Duodenal mucosa (tissue), 2 donors: ENCODE measurements around the gene ZFP62.

Source experiments
- H3K27ac ChIP-seq: one replicate; pipeline ENCODE4 v1.7.0; 2013; ENCODE audit warnings: low read depth, low read length
- H3K27me3 ChIP-seq, 2 donors: one replicate each; pipeline ENCODE4 v1.7.0; 2013; ENCODE audit warnings: low read length in 2 of 2, control low read depth in 1 of 2; ENCODE audit not compliant: insufficient read depth in 2 of 2, control insufficient read depth in 1 of 2
- H3K36me3 ChIP-seq, 2 donors: one replicate each; pipeline ENCODE4 v1.7.0; 2013; ENCODE audit warnings: low read length in 2 of 2, control low read depth in 1 of 2; ENCODE audit not compliant: insufficient read depth in 2 of 2, control insufficient read depth in 1 of 2
- H3K4me1 ChIP-seq, 2 donors: one replicate each; pipeline ENCODE4 v1.7.0; 2013; ENCODE audit warnings: low read length in 2 of 2, control low read depth in 1 of 2; ENCODE audit not compliant: insufficient read depth in 2 of 2, control insufficient read depth in 1 of 2
- H3K4me3 ChIP-seq, 2 donors: one replicate each; pipeline ENCODE4 v1.7.0; 2013; ENCODE audit warnings: low read length in 2 of 2, low read depth in 1 of 2
- H3K9ac ChIP-seq, 2 donors: one replicate each; pipeline ENCODE4 v1.7.0; 2013; ENCODE audit warnings: low read length in 2 of 2, low read depth in 1 of 2
- H3K9me3 ChIP-seq, 2 donors: one replicate each; pipeline ENCODE4 v1.7.0; 2013; ENCODE audit warnings: low read length in 2 of 2, control low read depth in 1 of 2; ENCODE audit not compliant: control insufficient read depth in 1 of 2

Gene ZFP62

DNA sequence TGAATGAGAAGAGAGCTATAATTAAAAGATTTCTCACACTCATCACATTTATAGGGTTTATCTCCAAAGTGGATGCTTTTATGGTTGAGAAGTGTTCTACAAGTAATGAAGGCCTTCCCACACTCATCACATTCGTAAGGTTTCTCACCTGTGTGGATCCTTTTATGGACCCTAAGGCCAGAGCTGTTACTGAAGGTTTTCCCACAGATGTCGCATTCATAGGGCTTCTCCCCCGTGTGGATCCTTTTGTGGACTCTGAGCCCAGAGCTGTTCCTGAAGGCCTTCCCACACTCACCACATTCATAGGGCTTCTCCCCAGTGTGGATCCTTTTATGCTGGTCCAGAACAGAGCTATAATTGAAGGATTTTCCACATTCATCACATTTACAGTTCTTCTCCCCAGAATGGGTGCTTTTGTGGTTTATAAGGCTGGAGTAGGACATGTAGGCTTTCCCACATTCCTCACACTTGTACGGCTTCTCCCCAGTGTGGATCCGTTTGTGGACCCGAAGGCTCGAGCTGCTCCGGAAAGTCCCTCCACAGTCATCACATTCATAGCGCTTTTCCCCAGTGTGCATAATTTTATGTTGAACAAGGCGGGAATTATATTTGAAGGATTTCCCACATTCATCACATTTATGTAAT lies 10.5 kb downstream of the ZFP62 start:
- Histone ChIP-seq H3K36me3 (peaks cover 58 to 59% of the 10 kb centered on the region in 2 donors), H3K9ac (no peak overlapping the region), H3K9me3 (peaks cover 38% of the 10 kb centered on the region in 2 donors), H3K27ac (no peak overlapping the region), H3K27me3 (no peaks in the 10 kb centered on the region), H3K4me1 (peaks cover 0 to 5% of the 10 kb centered on the region in 2 donors), H3K4me3 (peak overlapping the region; percentile 17 to 29)

DNA sequence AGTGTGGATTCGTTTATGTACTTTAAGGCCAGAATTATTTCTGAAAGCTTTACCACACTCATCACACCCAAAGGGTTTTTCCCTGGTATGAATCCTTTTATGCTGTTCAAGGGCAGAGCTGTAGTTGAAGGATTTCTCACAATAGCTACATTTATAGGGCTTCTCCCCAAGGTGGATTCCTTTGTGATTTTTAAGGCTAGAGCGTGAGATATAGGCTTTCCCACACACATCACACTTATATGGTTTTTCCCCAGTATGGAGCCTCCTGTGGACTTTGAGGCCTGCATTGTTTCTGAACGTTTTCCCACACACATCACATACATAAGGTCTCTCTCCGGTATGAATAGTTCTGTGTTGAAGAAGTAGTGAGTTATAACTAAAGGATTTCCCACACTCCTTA lies 11.2 kb downstream of the ZFP62 start:
- Histone ChIP-seq H3K4me1 (peaks cover 0 to 5% of the 10 kb centered on the region in 2 donors), H3K9ac (no peak overlapping the region), H3K27ac (no peak overlapping the region), H3K4me3 (no peak overlapping the region), H3K9me3 (peaks cover 38% of the 10 kb centered on the region in 2 donors), H3K27me3 (no peaks in the 10 kb centered on the region), H3K36me3 (peaks cover 53% of the 10 kb centered on the region in 2 donors)

DNA sequence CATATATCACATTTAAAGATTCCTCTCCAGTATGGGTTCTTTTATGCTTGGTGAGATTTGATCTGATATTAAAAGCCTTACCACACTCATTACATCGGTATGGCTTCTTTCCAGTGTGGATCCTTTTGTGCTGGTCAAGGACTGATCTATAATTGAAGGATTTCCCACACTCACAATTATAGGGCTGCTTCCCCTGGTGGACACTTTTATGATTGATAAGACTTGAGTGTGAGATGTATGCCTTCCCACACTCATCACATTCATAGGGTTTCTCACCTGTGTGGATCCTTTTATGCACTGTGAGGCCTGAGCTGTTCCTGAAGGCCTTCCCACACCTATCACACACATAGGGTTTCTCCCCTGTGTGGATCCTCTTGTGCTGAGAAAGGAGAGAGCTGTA lies 12.2 kb downstream of the ZFP62 start:
- peaks cover 47 to 48% of the 10 kb centered on the region in 2 donors for H3K36me3 ChIP-seq
- no peak overlapping the region for H3K27ac ChIP-seq
- peaks cover 36 to 38% of the 10 kb centered on the region in 2 donors for H3K9me3 ChIP-seq
- H3K4me3 ChIP-seq = no peak overlapping the region
- peaks cover 0 to 5% of the 10 kb centered on the region in 2 donors for H3K4me1 ChIP-seq
- H3K27me3 ChIP-seq = no peaks in the 10 kb centered on the region
- no peak overlapping the region for H3K9ac ChIP-seq

DNA sequence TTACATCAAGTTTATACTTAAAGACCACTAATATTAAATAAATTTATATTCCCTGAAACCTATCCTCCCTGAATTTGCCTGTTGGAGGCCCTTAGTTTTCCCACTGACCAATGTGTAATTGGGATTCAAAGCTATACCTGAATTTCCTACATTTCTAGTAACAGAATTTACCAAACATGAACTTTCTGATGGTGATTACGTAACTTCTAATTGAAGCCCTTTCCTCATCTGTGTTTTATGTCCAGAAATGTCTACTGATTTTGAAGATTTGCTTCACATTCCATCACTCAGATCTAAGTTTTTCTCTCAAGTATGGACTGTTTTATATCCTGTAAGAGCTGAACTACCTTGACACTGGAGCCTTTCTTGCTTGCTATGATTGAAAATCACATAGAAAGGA lies 12.8 kb downstream of the ZFP62 start:
- no peaks in the 10 kb centered on the region for H3K27me3 ChIP-seq
- no peak overlapping the region for H3K27ac ChIP-seq
- H3K9ac ChIP-seq = no peak overlapping the region
- peaks cover 44 to 48% of the 10 kb centered on the region in 2 donors for H3K36me3 ChIP-seq
- H3K4me1 ChIP-seq = peaks cover 0 to 5% of the 10 kb centered on the region in 2 donors
- H3K4me3 ChIP-seq = no peak overlapping the region
- H3K9me3 ChIP-seq = peaks cover 36 to 38% of the 10 kb centered on the region in 2 donors

DNA sequence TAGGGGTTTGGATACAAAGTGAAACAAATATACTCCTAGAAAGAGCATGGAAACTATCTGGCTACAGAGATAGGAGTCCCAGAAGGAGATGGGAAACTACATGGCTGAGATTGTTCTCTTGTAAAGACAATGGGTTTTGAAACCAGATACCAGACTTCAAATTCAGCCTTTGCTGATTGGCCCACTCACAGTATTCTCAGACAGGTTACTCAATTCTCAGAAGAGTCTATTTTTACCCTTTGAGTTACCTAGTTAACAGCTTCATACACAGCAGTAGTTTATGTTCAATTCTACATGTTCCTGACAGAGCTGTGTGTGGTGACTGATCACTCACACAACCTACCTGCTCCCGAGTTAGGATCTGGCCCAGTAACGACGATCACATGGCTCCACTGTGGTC lies 14.1 kb downstream of the ZFP62 start:
- Histone ChIP-seq H3K36me3 (peaks cover 40 to 42% of the 10 kb centered on the region in 2 donors), H3K4me1 (no peaks in the 10 kb centered on the region), H3K9me3 (peaks cover 34 to 38% of the 10 kb centered on the region in 2 donors), H3K27ac (no peak overlapping the region), H3K27me3 (no peaks in the 10 kb centered on the region), H3K9ac (no peak overlapping the region), H3K4me3 (no peak overlapping the region)

DNA sequence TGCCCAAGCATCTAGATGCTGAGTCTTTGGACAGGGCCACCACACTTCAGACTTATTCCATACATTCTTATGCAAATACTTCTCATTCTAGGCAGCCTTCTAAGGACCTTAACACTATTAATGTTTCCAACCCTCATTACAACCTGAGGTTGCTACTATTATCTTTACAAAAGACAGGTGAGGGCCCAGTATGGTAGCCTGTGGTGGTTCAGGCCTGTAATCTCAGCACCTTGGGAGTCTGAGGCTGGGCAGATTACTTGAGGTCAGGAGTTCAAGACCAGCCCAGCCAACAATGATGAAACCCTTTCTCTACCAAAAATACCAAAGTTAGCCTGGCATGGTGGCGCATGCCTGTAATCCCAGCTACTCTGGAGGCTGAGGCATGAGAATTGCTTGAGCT lies 16.2 kb downstream of the ZFP62 start:
- H3K36me3 ChIP-seq = peaks cover 19 to 23% of the 10 kb centered on the region in 2 donors
- no peaks in the 10 kb centered on the region for H3K27me3 ChIP-seq
- peaks cover 19 to 20% of the 10 kb centered on the region in 2 donors for H3K9me3 ChIP-seq
- no peak overlapping the region for H3K27ac ChIP-seq
- H3K4me1 ChIP-seq = no peaks in the 10 kb centered on the region
- no peak overlapping the region for H3K4me3 ChIP-seq
- H3K9ac ChIP-seq = no peak overlapping the region

DNA sequence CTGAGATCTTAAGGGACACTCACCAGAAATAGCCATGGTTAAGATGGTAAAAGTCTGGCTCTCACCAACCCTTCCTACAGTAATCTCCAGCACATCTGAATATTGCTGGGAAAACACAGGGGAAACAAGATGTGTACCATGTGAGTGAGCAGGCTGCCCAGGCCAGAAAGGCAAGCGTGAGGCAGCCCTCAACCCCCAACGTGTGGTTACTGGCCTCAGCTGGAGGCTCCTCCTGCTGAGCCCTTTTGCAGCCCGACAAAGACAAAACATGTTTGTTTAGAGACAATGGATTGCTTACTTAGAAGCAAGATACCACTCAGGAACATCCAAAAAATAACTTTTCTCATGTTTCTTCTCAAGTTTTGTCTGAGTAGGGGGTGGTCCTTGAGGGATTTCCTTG lies 16.6 kb downstream of the ZFP62 start:
- Histone ChIP-seq H3K9ac (no peak overlapping the region), H3K9me3 (peaks cover 15 to 16% of the 10 kb centered on the region in 2 donors), H3K36me3 (peaks cover 15 to 19% of the 10 kb centered on the region in 2 donors), H3K4me3 (no peak overlapping the region), H3K4me1 (no peaks in the 10 kb centered on the region), H3K27ac (no peak overlapping the region), H3K27me3 (no peaks in the 10 kb centered on the region)

DNA sequence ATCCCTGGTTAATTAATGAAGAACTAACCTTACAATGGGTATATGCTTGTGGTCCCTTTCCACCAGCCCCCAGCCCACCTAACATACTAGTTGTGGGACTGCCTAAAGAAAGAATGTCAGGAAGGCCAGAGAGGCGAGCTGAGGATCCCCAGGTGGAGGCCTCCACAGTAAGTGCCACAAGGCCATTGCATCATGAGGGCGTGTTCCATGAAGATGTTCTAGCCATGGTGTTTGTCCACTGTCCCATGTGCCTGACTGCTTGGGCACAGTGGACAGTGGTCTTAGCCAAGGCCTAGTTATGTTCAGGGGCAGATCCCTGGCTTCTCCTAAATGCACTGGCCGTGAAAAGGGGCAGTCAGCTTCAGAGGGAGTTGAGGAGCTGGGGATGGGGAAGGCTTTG lies 21.1 kb downstream of the ZFP62 start:
- Histone ChIP-seq H3K27me3 (no peaks in the 10 kb centered on the region), H3K36me3 (peaks cover 5 to 31% of the 10 kb centered on the region in 2 donors), H3K9ac (no peak overlapping the region), H3K27ac (no peak overlapping the region), H3K4me3 (no peak overlapping the region), H3K9me3 (no peaks in the 10 kb centered on the region), H3K4me1 (no peaks in the 10 kb centered on the region)

DNA sequence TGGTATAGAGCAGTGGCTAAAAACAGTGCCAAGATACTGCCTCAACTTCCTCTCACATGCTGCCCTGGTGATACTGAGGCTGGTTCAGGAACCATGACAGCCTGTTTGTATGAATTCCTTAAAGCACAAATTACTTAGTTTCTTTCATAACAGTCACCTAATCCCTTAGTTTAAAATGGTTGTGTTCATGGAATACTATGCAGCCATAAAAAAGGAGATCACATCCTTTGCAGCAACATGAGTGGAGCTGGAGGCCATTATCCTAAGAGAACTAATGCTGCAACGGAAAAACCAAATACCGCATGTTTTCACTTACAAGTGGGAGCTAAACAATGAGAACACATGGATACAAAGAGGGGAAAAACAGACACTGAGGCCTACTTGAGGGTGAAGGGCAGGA lies 21.8 kb downstream of the ZFP62 start:
- Histone ChIP-seq H3K4me1 (no peaks in the 10 kb centered on the region), H3K4me3 (no peak overlapping the region), H3K27me3 (no peaks in the 10 kb centered on the region), H3K36me3 (peaks cover 9 to 38% of the 10 kb centered on the region in 2 donors), H3K9ac (no peak overlapping the region), H3K27ac (no peak overlapping the region), H3K9me3 (no peaks in the 10 kb centered on the region)

DNA sequence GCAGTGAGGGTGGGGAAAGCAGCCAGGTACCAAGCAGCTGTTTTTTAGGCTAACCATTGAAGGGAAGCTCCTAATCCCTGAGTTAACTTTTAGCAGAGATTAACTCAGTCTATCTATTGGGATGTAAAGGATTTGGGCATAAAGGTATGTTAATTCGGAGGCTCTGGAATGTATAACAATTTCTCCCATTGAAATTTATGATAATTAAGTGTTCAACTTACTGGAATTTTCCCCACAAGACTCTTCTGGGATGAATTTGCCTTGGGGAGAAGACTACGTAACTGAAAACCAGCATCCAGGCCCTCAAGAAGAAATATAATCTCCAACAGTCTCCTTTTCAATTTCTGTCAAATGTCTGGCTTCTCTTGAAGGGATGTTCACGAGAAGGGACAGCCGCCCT lies 23.6 kb downstream of the ZFP62 start:
- no peaks in the 10 kb centered on the region for H3K9me3 ChIP-seq
- H3K4me3 ChIP-seq = no peak overlapping the region
- H3K36me3 ChIP-seq = peaks cover 9 to 40% of the 10 kb centered on the region in 2 donors
- H3K27ac ChIP-seq = no peak overlapping the region
- H3K9ac ChIP-seq = no peak overlapping the region
- no peaks in the 10 kb centered on the region for H3K27me3 ChIP-seq
- H3K4me1 ChIP-seq = peaks cover 4% of the 10 kb centered on the region in 2 donors
